RWPE1 (cell line): ENCODE data around the gene TERB2.
A peak's percentile ranks its signal among the peaks of the same experiment; 100 is the strongest.
"Not testable (repeated sequence)": the region's sequence is repeated elsewhere in the genome, so short reads cannot be mapped to it uniquely, and the experiment has no call there.

Experiments used
- CTCF ChIA-PET: fragments of 350-600 bp; sonication (Branson Sonifier 250); formaldehyde crosslinking; extraction: SDS; loops from one replicate; lab custom pipeline; 2021; lab: Yijun Ruan, JAX
- POLR2A ChIA-PET: fragments of 400-600 bp; formaldehyde crosslinking; extraction: SDS; loops from one replicate; lab custom pipeline; 2020; ENCODE audit warnings: antibody characterized with exemption; ENCODE audit not compliant: low non-redundant PET; lab: Yijun Ruan, JAX
- DNase-seq: peaks from one replicate; pipeline ENCODE4 v3.0.0; 2012; ENCODE audit warnings: low spot score
- H3K27ac ChIP-seq: fragments of 450-650 bp; 2 replicates; pipeline ENCODE4 v1.5.1; 2017
- TF ChIP-seq, protein P1 (sequence below): fragments of 450-650 bp; conservative IDR thresholded peaks from 2 replicates; pipeline ENCODE4 v1.5.1; 2017; ENCODE audit warnings: low read depth, mild to moderate bottlenecking

Gene TERB2

DNA sequence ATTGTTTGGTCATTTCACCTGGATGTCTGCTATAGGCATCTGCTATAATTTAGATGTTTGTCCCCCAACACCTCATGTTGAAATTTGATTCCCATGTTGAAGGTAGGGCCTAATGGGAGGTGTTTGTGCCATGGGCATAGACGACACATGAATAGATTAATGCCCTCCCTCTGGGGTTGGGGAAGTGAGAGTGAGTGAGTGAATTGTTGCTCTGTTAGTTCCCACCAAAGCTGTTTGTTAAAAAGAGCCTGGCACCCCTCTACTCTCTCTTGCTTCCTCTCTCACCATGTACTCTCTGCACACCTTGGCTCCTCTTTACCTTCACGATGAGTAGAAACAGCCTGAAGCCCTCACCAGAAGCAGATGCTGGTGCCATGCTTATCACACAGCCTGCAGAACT, 42.6 kb downstream of the TERB2 start:
- TF ChIP-seq, protein P1, sequence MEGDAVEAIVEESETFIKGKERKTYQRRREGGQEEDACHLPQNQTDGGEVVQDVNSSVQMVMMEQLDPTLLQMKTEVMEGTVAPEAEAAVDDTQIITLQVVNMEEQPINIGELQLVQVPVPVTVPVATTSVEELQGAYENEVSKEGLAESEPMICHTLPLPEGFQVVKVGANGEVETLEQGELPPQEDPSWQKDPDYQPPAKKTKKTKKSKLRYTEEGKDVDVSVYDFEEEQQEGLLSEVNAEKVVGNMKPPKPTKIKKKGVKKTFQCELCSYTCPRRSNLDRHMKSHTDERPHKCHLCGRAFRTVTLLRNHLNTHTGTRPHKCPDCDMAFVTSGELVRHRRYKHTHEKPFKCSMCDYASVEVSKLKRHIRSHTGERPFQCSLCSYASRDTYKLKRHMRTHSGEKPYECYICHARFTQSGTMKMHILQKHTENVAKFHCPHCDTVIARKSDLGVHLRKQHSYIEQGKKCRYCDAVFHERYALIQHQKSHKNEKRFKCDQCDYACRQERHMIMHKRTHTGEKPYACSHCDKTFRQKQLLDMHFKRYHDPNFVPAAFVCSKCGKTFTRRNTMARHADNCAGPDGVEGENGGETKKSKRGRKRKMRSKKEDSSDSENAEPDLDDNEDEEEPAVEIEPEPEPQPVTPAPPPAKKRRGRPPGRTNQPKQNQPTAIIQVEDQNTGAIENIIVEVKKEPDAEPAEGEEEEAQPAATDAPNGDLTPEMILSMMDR, result no peak
- ChIA-PET POLR2A (no interaction called here), CTCF (no interaction called here)
- H3K27ac ChIP-seq, result no peak overlapping the region
- DNase-seq, result no peak

DNA sequence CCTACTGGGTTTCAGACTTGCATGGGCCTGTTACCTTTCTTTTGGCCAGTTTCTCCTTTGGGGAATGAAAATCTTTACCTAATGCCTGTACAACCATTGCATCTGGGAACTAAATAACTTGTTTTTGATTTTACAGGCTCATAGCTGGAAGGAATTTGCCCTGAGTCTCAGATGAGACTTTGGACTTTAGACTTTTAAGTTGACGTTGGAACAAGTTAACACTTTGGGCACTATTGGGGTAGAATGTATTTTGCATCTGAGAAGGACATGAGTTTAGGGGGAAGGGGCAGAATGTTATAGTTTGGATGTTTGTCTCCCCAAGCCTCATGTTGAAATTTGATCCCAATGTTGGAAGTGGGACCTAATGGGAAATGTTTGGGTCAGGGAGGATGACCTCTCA, 44.7 kb downstream of the TERB2 start:
- DNase-seq, CTCF ChIA-PET, H3K27ac ChIP-seq, POLR2A ChIA-PET: not testable (repeated sequence)

DNA sequence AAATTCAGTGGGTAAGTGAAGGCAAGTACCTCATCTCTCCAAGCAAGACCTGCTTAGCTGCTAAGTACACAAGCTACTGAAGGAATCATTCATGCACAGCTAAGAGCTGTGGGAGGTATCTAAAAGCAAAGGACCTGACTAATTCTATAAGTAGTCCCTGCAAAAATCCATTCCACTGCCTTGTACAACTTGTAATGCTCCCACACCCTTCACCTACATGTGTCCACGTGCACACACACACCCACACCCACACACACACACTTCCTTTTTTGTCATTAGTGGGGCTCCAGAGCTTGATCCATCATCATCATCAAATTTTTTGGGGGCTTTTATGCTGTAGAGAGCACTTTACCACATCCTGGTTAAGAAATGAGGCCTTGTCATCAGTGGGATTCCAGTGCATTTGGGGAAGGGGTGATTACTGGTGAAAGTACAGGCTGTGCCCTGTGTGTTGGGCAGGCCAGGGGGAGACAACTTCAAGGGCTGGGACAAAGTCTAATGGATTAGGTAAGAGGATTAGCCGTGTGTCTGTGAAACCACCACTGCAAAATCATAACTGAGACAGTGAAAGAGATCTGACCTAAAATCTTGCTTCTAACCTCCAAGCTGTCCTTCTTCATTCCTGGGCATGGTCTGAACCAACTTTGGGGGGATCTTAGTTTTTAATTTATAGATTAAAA, 47.4 kb downstream of the TERB2 start:
- CTCF ChIA-PET, DNase-seq, POLR2A ChIA-PET, H3K27ac ChIP-seq: not testable (repeated sequence)

DNA sequence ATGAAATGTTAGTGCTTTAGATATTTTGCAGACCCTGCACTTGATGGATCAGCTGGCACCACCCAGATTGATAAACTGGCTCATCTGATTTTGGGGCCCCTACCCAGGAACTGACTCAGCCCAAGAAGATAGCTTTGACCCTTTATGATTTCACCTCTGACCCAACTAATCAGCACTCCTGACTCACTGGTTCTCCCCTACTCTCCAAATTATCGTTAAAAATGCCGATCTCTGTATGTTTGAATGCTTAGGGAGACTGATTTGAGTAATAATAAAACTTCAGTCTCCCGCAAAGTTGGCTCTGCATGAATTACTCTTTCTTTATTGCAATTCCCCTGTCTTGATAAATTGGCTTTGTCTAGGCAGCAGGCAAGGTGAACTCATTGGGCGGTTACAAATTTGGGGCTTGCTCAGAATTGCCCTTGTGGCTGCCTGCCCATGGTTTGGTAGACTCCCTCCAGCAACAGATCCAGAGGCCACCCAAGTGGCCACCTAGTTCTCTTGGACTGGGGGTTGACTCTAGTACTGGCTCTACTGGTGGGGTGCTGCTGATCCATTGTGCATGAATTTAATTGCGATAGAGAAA, 48.2 kb downstream of the TERB2 start:
- POLR2A ChIA-PET, H3K27ac ChIP-seq, DNase-seq, CTCF ChIA-PET: not testable (repeated sequence)

DNA sequence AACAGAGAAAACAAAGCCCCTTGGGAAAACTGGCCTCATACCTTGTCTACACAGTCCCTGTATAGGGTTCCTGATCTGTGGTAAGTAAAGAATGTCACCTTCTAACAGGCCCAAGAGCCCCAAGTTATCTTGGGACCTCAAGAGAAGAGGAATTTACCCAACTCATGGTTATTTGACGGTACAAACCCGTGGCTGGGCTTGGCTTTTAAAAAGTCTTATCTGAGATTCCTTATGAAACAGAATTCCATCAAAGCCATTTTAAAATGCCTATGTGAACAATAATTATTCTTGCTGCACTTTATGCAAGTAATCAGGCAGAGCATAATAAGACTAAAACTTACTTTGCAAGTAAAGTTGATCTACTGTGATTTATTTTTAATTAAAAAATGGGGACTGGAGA, 52.6 kb downstream of the TERB2 start:
- DNase-seq, result no peak
- TF ChIP-seq, protein P1, result no peak
- H3K27ac ChIP-seq, result no peak overlapping the region
- ChIA-PET POLR2A (no interaction called here), CTCF (no interaction called here)

DNA sequence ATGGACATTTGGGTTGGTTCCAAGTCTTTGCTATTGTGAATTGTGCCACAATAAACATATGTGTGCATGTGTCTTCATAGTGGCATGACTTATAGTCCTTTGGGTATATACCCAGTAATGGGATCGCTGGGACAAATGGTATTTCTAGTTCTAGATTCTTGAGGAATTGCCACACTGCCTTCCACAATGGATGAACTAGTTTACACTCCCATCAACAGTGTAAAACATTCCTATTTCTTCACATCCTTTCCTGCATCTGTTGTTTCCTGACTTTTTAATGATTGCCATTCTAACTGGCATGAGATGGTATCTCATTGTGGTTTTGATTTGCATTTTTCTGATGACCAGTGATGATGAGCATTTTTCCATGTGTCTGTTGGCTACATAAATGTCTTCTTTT, 58.6 kb downstream of the TERB2 start:
- DNase-seq, POLR2A ChIA-PET, CTCF ChIA-PET, H3K27ac ChIP-seq: not testable (repeated sequence)

DNA sequence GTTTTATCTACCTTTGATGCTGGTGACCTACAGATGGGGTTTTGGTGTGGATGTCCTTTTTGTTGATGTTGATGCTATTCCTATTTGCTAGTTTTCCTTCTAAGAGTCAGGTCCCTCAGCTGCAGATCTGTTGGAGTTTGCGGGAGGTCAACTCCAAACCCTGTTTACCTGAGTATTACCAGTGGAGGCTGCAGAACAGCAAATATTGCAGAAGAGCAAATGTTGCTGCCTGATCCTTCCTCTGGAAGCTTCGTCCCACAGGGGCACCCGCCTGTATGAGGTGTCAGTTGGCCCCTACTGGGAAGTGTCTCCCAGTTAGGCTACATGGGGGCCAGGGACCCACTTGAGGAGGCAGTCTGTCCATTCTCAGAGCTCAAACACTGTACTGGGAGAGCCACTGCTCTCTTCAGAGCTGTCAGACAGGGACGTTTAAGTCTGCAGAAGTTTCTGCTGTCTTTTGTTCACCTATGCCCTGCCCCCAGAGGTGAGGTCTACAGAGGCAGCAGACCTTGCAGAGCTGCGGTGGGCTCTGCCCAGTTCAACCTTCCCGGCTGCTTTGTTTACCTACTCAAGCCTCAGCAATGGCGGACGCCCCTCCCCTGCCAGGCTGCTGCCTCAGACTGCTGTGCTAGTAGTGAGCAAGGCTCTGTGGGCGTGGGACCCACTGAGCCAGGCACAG, 63.9 kb downstream of the TERB2 start:
- DNase-seq, POLR2A ChIA-PET, H3K27ac ChIP-seq: not testable (repeated sequence)
- CTCF ChIA-PET, result interaction anchor here (0.6 kb wide), 1 partner anchor 11 kb away, joined by 3 read pairs; no protein-coding TSS in a partner anchor

DNA sequence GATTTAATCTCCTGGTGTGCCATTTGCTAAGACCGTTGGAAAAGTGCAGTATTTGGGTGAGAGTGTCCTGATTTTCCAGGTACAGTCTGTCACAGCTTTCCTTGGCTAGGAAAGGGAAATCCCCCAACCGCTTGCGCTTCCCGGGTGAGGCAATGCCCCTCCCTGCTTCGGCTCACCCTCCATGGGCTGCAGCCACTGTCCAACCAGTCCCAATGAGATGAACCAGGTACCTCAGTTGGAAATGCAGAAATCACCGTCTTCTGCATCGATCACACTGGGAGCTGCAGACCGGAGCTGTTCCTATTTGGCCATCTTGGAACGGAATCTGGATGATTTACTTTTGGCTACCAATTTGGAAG, 64.4 kb downstream of the TERB2 start:
- DNase-seq, CTCF ChIA-PET, POLR2A ChIA-PET: not testable (repeated sequence)

DNA sequence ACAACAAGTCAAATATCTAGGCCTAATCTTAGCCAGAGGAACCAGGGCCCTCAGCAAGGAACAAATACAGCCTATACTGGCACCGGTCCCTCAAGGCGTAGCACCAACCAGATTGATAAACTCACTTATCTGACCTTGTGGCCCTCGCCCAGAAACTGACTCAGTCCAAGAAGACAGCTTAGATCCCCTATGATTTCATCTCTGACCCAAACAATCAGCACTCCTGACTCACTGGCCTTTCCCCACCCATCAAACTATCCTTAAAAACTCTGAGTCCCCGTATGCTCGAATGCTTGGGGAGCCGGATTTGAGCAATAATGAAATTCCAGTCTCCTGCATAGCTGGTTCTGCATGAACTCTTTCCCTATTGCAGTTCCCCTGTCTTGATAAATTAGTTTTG, 64.9 kb downstream of the TERB2 start:
- H3K27ac ChIP-seq, result no peak overlapping the region
- peak; percentile 13 for DNase-seq
- ChIA-PET POLR2A (no interaction called here), CTCF (interaction anchor here (0.6 kb wide), 1 partner anchor 14 kb away, joined by 4 read pairs; no protein-coding TSS in a partner anchor)
- TF ChIP-seq, protein P1, result no peak

More for the DNA sequence above, 64.4 kb downstream of the TERB2 start:
- not testable (repeated sequence) for H3K27ac ChIP-seq
